ENCODE results near the gene CNOT11. TPM values are rescaled to one million over a fixed set of nuclear protein-coding genes. Genes with fewer than 3 reads are reported as not detected.
A peak's percentile ranks its signal among the peaks of the same experiment; 100 is the strongest.

The CNOT11 gene
- polyA plus RNA-seq, 6 donors from 2014 or later, result 41.2 to 51.9 (median 45.8) TPM

DNA sequence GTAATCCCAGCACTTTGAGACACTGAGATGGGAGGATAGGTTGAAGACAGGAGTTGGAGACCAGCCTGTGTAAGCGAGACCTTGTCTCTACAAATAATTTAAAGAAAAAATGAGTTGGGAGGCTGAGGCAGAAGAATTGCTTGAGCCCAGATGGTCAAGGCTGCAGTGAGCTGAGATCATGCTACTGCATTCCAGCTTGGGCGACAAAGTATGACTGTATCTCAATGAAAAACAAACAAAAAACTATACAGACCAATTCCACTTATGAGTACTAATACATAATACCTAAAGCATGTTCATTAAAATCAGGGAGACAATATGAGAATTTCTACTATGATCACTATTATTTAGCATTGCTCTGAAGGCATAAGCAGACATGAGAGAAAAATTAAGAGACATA lies 43.2 kb downstream of the CNOT11 start:
- Mint-ChIP-seq H3K9me3 (no peaks in the 10 kb centered on the region), H3K27me3 (no peaks in the 10 kb centered on the region), H3K4me1 (peaks cover 18 to 42% (median 28%) of the 10 kb centered on the region in 3 donors), H3K4me3 (no peak overlapping the region), H3K36me3 (peaks cover 0 to 9% of the 10 kb centered on the region in 2 donors), H3K27ac (no peak overlapping the region)
- ATAC-seq (ENCODE audit: low read depth in 2 of 2) (no peak), DNase-seq (no peak)

DNA sequence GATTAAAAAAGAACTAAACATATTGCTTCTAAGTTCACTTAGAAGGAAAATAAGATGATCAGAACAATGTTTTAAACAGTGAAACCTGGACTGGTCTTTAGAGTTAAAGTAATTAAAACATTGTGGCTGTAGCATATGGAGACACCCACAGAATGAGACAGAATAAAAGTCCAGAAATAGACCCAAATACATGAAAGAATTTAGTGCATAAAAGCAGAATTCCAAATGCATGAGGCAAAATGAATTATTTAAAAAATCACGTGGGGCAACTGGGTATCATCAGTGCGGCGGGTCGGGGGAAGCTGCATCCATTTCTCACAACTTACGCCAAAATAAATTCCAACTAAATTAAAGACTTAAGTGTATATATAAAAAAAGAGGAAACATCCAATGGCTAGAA lies 43.7 kb downstream of the CNOT11 start:
- Mint-ChIP-seq H3K27ac (peak overlapping the region in 1 of 6 donors; percentile 16), H3K36me3 (peaks cover 0 to 9% of the 10 kb centered on the region in 2 donors), H3K4me3 (no peak overlapping the region), H3K9me3 (no peaks in the 10 kb centered on the region), H3K4me1 (peaks cover 18 to 44% (median 33%) of the 10 kb centered on the region in 3 donors), H3K27me3 (no peaks in the 10 kb centered on the region)
- DNase-seq (no peak), ATAC-seq (ENCODE audit: low read depth in 2 of 2) (no peak)

DNA sequence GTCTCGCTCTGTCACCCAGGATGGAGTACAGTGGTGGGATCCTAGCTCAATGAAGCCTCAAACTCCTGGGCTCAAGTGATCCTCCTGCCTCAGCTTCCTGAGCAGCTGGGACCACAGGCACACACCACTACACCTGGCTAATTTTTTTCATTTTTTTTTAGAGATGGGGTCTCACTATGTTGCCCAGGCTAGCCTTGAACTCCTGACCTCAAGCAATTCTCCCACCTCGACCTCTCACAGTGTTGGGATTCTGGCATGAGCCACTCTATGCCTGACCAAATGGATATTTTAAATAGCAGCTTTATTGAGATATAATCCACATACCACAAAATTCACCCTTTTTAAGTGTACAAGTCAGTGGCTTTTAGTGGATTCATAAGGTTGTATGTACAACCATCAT lies 44.7 kb downstream of the CNOT11 start:
- Mint-ChIP-seq H3K4me1 (peaks cover 18 to 51% (median 36%) of the 10 kb centered on the region in 3 donors), H3K9me3 (no peaks in the 10 kb centered on the region), H3K27me3 (no peaks in the 10 kb centered on the region), H3K36me3 (peaks cover 0 to 9% of the 10 kb centered on the region in 2 donors), H3K4me3 (no peak overlapping the region), H3K27ac (peak overlapping the region in 1 of 6 donors; percentile 53)
- ATAC-seq (ENCODE audit: low read depth in 2 of 2), result no peak
- no peak for DNase-seq

DNA sequence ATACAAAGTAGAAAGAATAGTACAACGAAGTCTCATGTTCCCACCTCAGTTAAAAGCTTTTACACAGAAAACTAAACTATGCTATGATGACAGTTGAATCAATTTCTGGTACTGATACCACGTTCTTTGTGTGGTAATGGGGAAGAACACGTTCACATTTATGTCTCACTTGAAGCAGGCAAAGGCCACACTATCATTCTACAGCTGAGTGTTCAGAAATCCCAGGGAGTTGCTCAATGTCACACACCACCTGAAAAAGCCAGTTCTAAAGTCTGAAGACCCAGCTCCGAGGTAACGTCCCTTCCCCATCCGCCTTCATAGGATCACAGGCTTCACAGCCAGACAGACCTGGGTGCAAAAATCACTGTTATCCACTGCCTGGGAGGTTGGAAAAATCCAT lies 46.9 kb downstream of the CNOT11 start:
- Mint-ChIP-seq H3K4me3 (no peak overlapping the region), H3K9me3 (no peaks in the 10 kb centered on the region), H3K27ac (peak overlapping the region in 2 of 6 donors; percentile 19 to 81), H3K27me3 (no peaks in the 10 kb centered on the region), H3K4me1 (peaks cover 18 to 62% (median 45%) of the 10 kb centered on the region in 3 donors), H3K36me3 (peaks cover 0 to 4% of the 10 kb centered on the region in 2 donors)
- DNase-seq (no peak), ATAC-seq (ENCODE audit: low read depth in 2 of 2) (no peak)

DNA sequence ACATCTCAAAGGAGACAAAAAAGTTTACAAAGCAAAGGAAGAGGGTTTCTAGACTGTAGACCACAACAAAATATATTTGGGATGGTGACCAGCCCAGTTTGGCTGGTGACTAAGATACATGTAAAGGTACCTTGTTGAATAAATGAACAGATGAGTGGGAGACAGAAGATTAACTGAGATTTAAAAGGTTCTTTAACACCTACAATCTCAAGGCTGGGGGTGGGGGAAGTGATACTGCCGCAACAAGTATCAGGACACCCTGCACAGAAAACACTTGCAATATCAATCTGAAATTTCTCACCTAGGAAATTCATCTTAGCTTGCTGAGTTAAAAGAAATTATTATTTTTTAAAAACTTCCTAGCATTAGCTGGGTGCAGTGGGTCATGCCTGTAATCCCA lies 47.5 kb downstream of the CNOT11 start:
- no peaks in the 10 kb centered on the region for H3K27me3 Mint-ChIP-seq
- H3K36me3 Mint-ChIP-seq, result peaks cover 0 to 4% of the 10 kb centered on the region in 2 donors
- ATAC-seq (ENCODE audit: low read depth in 2 of 2) (no peak), DNase-seq (no peak)
- H3K4me3 Mint-ChIP-seq, result no peak overlapping the region
- peak overlapping the region in 1 of 6 donors; percentile 81 for H3K27ac Mint-ChIP-seq
- peaks cover 18 to 63% (median 50%) of the 10 kb centered on the region in 3 donors for H3K4me1 Mint-ChIP-seq
- no peaks in the 10 kb centered on the region for H3K9me3 Mint-ChIP-seq

DNA sequence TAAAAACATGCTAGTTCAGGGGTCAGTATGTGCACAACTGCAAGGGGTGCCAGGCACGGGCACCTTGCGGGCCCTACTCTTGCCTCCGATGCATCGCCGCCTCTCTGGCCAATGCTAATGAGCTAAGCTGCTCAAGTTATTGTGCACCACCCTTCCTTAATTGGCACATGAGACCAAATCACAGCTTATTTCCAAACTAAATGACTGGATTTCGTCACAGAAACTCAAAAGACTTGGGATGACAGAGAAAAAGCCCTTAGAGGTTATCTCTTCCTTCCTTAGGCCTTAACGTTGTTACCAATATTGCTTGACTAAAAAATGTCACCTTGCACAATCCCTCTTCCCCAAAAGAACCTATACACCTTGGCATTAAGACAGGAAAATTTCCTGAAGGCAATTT lies 48.1 kb downstream of the CNOT11 start:
- peaks cover 18 to 68% (median 57%) of the 10 kb centered on the region in 3 donors for H3K4me1 Mint-ChIP-seq
- H3K27ac Mint-ChIP-seq, result no peak overlapping the region
- peaks cover 0 to 4% of the 10 kb centered on the region in 2 donors for H3K36me3 Mint-ChIP-seq
- ATAC-seq (ENCODE audit: low read depth in 2 of 2) (no peak), DNase-seq (no peak)
- H3K9me3 Mint-ChIP-seq, result no peaks in the 10 kb centered on the region
- H3K4me3 Mint-ChIP-seq, result no peak overlapping the region
- no peaks in the 10 kb centered on the region for H3K27me3 Mint-ChIP-seq

DNA sequence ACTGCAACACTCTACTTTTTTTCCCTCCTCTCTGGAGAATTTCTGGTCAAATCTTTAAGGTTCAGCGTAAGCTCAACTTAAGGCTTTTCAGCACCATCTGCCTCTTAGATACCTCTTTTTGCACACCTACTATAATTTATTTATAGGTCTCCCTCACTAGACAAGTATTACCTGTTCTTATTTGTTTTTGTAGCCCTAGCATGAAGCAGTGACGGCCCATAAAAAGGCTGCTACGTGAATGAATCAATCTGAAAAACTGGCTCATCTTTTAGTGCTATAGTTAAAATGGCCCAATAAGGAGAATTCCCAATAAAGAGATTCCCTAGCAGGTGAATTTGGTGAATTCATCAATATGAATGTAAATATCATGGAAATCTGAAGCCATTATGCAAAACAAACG lies 49.3 kb downstream of the CNOT11 start:
- H3K36me3 Mint-ChIP-seq, result peaks cover 0 to 4% of the 10 kb centered on the region in 2 donors
- H3K4me3 Mint-ChIP-seq, result no peak overlapping the region
- DNase-seq (no peak), ATAC-seq (ENCODE audit: low read depth in 2 of 2) (no peak)
- no peaks in the 10 kb centered on the region for H3K9me3 Mint-ChIP-seq
- H3K27ac Mint-ChIP-seq, result no peak overlapping the region
- H3K27me3 Mint-ChIP-seq, result no peaks in the 10 kb centered on the region
- peaks cover 20 to 71% (median 63%) of the 10 kb centered on the region in 3 donors for H3K4me1 Mint-ChIP-seq

DNA sequence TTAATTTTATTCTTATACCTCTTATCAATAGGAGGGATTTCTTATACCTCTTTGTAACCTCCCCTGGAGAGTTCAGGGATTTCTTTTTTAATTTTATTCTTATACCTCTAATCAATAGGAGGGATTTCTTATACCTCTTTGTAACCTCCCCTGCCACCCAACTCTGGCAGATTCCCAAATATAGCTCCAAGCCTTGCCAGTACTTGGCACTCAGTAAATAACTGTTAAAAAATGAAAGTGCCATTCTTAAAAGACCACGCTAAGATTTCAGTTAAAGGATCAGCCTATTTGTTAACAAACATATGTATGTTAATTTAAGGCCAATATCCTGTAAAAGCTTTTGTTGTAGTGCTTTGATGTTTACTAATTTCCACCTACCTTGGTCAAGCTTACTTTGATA lies 51.0 kb downstream of the CNOT11 start:
- no peak for DNase-seq
- Mint-ChIP-seq H3K36me3 (peaks cover 0 to 4% of the 10 kb centered on the region in 2 donors), H3K4me3 (no peak overlapping the region), H3K27me3 (no peaks in the 10 kb centered on the region), H3K27ac (no peak overlapping the region), H3K4me1 (peaks cover 22 to 70% (median 62%) of the 10 kb centered on the region in 3 donors), H3K9me3 (no peaks in the 10 kb centered on the region)
- ATAC-seq (ENCODE audit: low read depth in 2 of 2), result no peak

DNA sequence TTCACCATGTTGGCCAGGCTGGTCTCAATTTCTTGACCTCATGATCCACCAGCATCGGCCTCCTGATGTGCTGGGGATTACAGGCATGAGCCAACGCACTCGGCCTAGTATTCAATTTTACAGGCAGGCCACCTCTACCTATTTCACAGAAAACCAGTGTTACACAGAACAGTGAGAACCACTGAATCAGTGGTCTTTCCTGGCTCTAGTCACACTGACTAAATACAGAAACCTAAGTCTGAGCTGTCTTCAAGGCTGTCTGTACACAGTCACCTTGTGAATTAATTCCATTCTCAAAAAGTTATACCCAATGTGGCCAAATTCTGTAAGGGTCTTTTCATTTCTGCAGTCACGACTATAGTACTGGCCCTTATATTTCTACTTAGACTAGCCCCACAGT lies 52.3 kb downstream of the CNOT11 start:
- ATAC-seq (ENCODE audit: low read depth in 2 of 2), result no peak
- Mint-ChIP-seq H3K36me3 (no peaks in the 10 kb centered on the region), H3K27ac (peak overlapping the region in 1 of 6 donors; percentile 10), H3K9me3 (no peaks in the 10 kb centered on the region), H3K4me1 (peaks cover 18 to 67% (median 54%) of the 10 kb centered on the region in 3 donors), H3K27me3 (no peaks in the 10 kb centered on the region), H3K4me3 (peak overlapping the region in 1 of 8 donors; percentile 35)
- DNase-seq, result no peak

DNA sequence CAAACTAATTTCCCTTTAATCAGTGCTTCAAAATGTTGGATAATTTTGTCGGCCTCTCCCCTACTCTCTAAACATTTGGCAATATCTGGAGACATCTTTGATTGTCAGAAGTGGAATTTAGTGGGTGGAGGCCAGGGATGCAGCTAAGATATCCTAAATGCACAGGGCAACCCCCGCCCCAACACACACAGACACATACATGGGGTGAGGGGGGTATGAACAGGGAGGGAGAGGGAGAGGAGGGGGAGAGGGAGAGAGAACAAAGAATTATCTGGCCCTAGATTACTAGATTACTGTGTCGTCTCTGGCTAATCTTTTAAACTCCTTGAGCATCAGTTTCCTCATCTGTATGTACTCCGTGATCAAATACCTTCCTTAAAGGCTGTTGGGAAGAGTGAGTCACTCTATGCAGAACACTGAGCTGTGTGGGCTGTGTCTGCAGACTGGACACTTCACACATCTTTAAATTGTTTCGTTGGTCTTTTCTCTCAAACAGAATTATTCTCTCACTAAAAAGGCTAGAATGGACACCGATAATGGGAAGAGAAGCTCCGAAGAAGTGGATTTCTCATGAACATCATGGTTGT lies 52.9 kb downstream of the CNOT11 start:
- H3K27me3 Mint-ChIP-seq, result no peaks in the 10 kb centered on the region
- DNase-seq (no peak), ATAC-seq (ENCODE audit: low read depth in 2 of 2) (no peak)
- no peaks in the 10 kb centered on the region for H3K36me3 Mint-ChIP-seq
- H3K4me1 Mint-ChIP-seq, result peaks cover 16 to 67% (median 50%) of the 10 kb centered on the region in 3 donors
- peak overlapping the region in 2 of 6 donors; percentile 7 to 33 for H3K27ac Mint-ChIP-seq
- H3K4me3 Mint-ChIP-seq, result peak overlapping the region in 2 of 8 donors; percentile 2 to 35
- H3K9me3 Mint-ChIP-seq, result no peaks in the 10 kb centered on the region

DNA sequence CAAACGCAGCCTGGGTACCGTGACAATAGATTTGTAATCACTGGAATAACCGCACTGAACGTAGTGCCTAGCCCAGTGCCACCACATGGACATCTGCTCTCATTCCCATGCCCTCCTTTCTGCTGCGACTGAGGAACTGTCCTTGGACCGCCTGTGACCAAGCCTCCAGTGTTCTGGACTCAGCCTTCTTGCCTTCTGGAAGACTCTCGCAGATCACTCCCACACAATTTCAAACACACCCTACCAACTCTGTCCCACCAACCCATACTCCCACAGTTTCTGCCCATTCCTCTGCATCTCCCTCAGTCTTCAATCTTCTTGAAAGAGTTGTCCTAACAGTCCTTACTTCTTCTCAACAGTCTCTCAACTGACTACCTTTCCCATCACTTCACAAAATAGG lies 53.7 kb downstream of the CNOT11 start:
- H3K36me3 Mint-ChIP-seq, result no peaks in the 10 kb centered on the region
- peak overlapping the region; percentile 92 to 97 (median 96) for H3K27ac Mint-ChIP-seq
- H3K4me1 Mint-ChIP-seq, result peaks cover 21 to 67% (median 53%) of the 10 kb centered on the region in 3 donors
- ATAC-seq (ENCODE audit: low read depth in 2 of 2) (no peak), DNase-seq (no peak)
- H3K27me3 Mint-ChIP-seq, result no peaks in the 10 kb centered on the region
- H3K9me3 Mint-ChIP-seq, result no peaks in the 10 kb centered on the region
- peak overlapping the region; percentile 77 to 94 (median 90) for H3K4me3 Mint-ChIP-seq

DNA sequence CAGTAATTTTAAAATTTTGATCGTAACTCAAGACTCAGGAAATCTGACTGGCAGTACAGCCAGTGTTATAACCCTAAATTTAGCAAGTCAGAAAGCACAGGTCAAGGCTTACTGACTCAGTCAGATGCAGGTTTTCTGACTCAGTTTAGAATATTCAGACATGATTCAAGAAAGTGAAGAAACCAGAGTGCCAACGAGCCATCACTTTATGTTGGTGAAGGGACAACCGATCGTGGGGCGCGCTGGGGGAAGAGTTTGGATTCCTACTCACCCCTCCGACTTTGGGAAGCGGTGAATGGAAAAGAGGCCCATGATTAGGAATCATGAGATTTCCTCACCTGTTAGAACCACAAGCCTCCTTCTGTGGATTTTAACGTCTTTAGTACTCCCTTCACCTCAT lies 54.8 kb downstream of the CNOT11 start:
- no peaks in the 10 kb centered on the region for H3K9me3 Mint-ChIP-seq
- H3K27ac Mint-ChIP-seq, result peak overlapping the region; percentile 92 to 97 (median 96)
- ATAC-seq (ENCODE audit: low read depth in 2 of 2) (no peak), DNase-seq (no peak)
- H3K4me3 Mint-ChIP-seq, result peak overlapping the region; percentile 77 to 94 (median 90)
- no peaks in the 10 kb centered on the region for H3K27me3 Mint-ChIP-seq
- H3K4me1 Mint-ChIP-seq, result peaks cover 21 to 67% (median 49%) of the 10 kb centered on the region in 3 donors
- no peaks in the 10 kb centered on the region for H3K36me3 Mint-ChIP-seq

DNA sequence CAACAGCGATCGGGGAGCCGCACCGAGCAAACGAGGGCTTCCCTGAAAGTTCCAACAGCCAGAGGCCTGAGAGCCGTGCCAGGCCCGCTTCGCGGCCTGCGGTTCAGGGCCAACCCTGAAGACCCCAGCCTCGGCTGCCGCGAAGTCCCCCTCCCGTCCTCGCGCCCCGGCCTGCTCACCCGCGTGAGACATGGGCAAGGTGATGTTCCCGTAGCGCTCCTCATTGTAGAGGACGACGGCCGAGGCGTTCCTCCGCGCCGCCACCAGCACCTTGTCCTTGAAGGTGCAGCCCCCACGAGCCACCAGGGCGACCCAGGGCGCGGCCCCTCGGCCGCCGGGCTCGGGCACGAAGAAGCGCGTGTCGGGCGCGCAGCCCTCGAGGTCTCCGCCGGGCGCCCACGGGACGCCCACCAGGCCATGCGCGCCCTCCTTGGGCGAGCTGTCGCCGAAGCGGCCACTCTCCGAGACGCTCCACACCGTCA lies 55.3 kb downstream of the CNOT11 start:
- H3K27me3 Mint-ChIP-seq, result no peaks in the 10 kb centered on the region
- ATAC-seq (ENCODE audit: low read depth in 2 of 2) (peak in 1 of 2 donors; percentile 11), DNase-seq (no peak)
- no peaks in the 10 kb centered on the region for H3K9me3 Mint-ChIP-seq
- H3K4me1 Mint-ChIP-seq, result peaks cover 21 to 64% (median 46%) of the 10 kb centered on the region in 3 donors
- no peaks in the 10 kb centered on the region for H3K36me3 Mint-ChIP-seq
- peak overlapping the region; percentile 77 to 94 (median 90) for H3K4me3 Mint-ChIP-seq
- H3K27ac Mint-ChIP-seq, result peak overlapping the region; percentile 16 to 97 (median 95)

DNA sequence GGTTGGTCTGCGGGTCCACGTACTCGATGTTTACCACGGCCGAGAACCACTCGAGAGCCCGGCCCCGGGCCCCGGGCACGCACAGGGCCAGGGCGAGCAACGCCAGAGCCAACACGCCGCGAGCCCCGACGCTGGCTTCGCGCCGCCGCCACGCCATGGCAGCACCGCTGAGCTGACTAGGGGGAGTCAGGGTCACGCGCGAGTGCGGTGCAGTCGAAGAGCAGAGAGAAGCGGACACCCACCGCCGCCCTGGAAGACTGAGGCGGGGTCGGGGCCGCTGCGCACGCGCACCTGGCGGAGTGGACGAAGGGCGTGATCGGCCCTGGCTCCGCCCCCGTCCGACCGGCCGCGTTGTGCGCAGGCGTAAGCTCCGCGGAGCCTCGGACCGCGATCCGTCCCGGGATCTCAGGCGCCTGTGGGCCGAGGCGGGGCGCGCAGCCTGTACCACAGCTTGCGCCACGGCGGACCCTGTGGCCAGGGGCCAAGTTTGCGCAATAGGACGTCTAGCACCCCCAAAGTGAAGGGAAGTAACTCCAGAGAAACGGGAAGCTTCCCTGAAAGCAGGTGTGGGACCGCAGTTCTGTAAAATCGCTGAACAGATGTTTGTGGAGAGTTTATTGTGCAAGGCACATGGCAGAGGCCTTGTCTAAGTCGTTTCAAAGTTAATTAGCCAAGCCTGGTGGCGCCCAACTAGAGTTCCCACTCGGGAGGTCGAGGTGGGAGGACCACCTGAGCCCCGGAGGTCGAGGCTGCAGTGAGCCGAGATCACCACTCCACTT lies 55.9 kb downstream of the CNOT11 start, which contains the start of gene RNF149:
TSS of gene RNF149 (minus strand) at position 270 of the 779 bp plus-strand sequence. CDS start at position 157, 113 bp downstream.
- ATAC-seq (ENCODE audit: low read depth in 2 of 2), result peak; percentile 78
- no peaks in the 10 kb centered on the region for H3K27me3 Mint-ChIP-seq
- H3K27ac Mint-ChIP-seq, result peak within 1 kb of the TSS; percentile 83 to 97 (median 95)
- DNase-seq, result peak; percentile 92
- H3K9me3 Mint-ChIP-seq, result no peaks in the 10 kb centered on the region
- peak within 1 kb of the TSS; percentile 77 to 94 (median 90) for H3K4me3 Mint-ChIP-seq
- H3K36me3 Mint-ChIP-seq, result no peaks in the 10 kb centered on the region
- peaks cover 21 to 64% (median 46%) of the 10 kb centered on the region in 3 donors for H3K4me1 Mint-ChIP-seq
